Mammary epithelial cell (primary cell): ENCODE data around the gene CAND2.

ENCODE experiments used
- EZH2 ChIP-seq: IDR thresholded peaks from 2 replicates; pipeline ENCODE4 v1.6.1; 2012; ENCODE audit warnings: low read length, inconsistent platforms, borderline replicate concordance
- TF ChIP-seq, protein P1 (sequence below), 2 donors: IDR thresholded peaks in 1 of 2; conservative IDR thresholded peaks in 1 of 2; 2 replicates each; pipeline ENCODE4 v1.5.1; 2011 to 2012; ENCODE audit warnings: inconsistent platforms in 2 of 2, low read length in 2 of 2, mild to moderate bottlenecking in 2 of 2, control low read depth in 1 of 2, low read depth in 1 of 2; ENCODE audit not compliant: insufficient read depth in 1 of 2; ENCODE audit errors: extremely low read depth in 1 of 2

- TF ChIP-seq, protein P1, sequence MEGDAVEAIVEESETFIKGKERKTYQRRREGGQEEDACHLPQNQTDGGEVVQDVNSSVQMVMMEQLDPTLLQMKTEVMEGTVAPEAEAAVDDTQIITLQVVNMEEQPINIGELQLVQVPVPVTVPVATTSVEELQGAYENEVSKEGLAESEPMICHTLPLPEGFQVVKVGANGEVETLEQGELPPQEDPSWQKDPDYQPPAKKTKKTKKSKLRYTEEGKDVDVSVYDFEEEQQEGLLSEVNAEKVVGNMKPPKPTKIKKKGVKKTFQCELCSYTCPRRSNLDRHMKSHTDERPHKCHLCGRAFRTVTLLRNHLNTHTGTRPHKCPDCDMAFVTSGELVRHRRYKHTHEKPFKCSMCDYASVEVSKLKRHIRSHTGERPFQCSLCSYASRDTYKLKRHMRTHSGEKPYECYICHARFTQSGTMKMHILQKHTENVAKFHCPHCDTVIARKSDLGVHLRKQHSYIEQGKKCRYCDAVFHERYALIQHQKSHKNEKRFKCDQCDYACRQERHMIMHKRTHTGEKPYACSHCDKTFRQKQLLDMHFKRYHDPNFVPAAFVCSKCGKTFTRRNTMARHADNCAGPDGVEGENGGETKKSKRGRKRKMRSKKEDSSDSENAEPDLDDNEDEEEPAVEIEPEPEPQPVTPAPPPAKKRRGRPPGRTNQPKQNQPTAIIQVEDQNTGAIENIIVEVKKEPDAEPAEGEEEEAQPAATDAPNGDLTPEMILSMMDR (conservative IDR thresholded peaks at IDR 0.05 in 1 of 2, IDR thresholded peaks at IDR 0.05 in 1 of 2; ENCODE audit: extremely low read depth in 1 of 2, insufficient read depth in 1 of 2, low read depth in 1 of 2, low read length in 2 of 2): no peak
- no peak for TF ChIP-seq EZH2
Measured at GRCh38 chr3:12809001-12809400, 12.5 kb downstream of the CAND2 start.
